ENCODE measurements around the gene PADI4. TPM values are rescaled to one million over a fixed set of nuclear protein-coding genes. Genes with fewer than 3 reads are reported as not detected.
A peak's percentile ranks its signal among the peaks of the same experiment; 100 is the strongest.

PADI4 gene
- total RNA-seq, 5 donors from 2014 or later (not counting 1 experiment from before 2014, with no cell fraction given), result 0.33 to 1.2 (median 1.0) TPM

DNA sequence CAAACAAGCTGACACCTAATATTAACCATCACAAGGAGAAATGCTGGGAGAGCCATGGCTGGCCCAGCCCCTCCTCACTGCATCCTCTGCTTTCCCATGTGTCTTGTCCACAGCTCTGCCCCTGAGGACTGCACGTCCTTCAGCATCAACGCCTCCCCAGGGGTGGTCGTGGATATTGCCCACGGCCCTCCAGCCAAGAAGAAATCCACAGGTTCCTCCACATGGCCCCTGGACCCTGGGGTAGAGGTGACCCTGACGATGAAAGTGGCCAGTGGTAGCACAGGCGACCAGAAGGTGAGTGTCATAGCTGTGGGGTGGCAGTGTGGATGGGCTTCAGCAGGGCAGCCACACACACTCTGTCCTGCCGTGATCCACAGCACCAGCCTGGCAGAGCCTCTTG is 22.9 kb downstream of the PADI4 start:
- ChIA-PET CTCF (no interaction called here), POLR2A (no interaction called here)
- peaks cover 0 to 24% of the 10 kb centered on the region in 2 experiments for H3K27me3 ChIP-seq (replicated peaks in 1 of 2; ENCODE audit: control insufficient read depth in 2 of 2, extremely low read depth in 1 of 2, insufficient read depth in 2 of 2, low read length in 1 of 2)
- no peaks in the 10 kb centered on the region for H3K36me3 ChIP-seq (ENCODE audit: control insufficient read depth in 2 of 2, extremely low read depth in 1 of 2, insufficient read depth in 1 of 2, low read length in 1 of 2)
- no peak overlapping the region for H3K27ac ChIP-seq (ENCODE audit: low read length)
- no peaks in the 10 kb centered on the region for H3K4me1 ChIP-seq (ENCODE audit: control insufficient read depth in 1 of 2, extremely low read depth in 1 of 2, insufficient read depth in 2 of 2, low read length in 2 of 2)
- no peak for ATAC-seq (replicated peaks in 1 of 4)
- Mint-ChIP-seq H3K4me1 (no peaks in the 10 kb centered on the region), H3K4me3 (no peak overlapping the region), H3K9me3 (no peaks in the 10 kb centered on the region), H3K27ac (no peak overlapping the region), H3K27me3 (peaks cover 26 to 29% of the 10 kb centered on the region in 2 donors), H3K36me3 (no peaks in the 10 kb centered on the region)
- WGBS (ENCODE audit: insufficient coverage), result 74% methylated on average over 5 of the region's 7 CpGs
- DNase-seq, result no peak
- no peak overlapping the region for H3K4me3 ChIP-seq (ENCODE audit: control insufficient read depth in 1 of 2, extremely low read depth in 1 of 2, low read length in 1 of 2)
- H3K9me3 ChIP-seq, result no peaks in the 10 kb centered on the region

DNA sequence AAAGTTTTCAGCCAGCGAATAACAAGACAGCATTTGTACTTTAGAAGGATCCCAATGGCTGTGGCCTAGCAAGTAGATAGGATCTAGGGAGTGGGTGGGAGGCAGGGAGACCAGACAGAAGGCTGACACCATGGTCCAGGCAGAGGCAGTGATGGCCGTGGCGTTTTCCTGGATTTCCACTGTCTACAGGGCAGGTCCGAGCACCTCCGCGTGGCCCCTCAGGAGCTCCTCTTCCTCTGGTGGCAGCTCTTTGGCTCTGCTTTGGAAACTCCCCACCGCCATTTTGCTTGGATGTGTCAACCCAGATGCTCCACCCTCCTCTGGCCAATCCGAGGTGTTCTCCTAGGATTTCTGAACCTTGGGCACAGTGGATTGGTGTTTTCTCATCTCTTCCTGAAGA is 25.1 kb downstream of the PADI4 start:
- Mint-ChIP-seq H3K27ac (no peak overlapping the region), H3K27me3 (peaks cover 29 to 34% of the 10 kb centered on the region in 2 donors), H3K36me3 (no peaks in the 10 kb centered on the region), H3K4me3 (no peak overlapping the region), H3K4me1 (peaks cover 0 to 4% (median 0%) of the 10 kb centered on the region in 3 donors), H3K9me3 (no peaks in the 10 kb centered on the region)
- Histone ChIP-seq H3K4me3 (ENCODE audit: control insufficient read depth in 1 of 2, extremely low read depth in 1 of 2, low read length in 1 of 2) (no peak overlapping the region), H3K27ac (ENCODE audit: low read length) (no peak overlapping the region), H3K36me3 (ENCODE audit: control insufficient read depth in 2 of 2, extremely low read depth in 1 of 2, insufficient read depth in 1 of 2, low read length in 1 of 2) (no peaks in the 10 kb centered on the region), H3K9me3 (no peaks in the 10 kb centered on the region), H3K4me1 (ENCODE audit: control insufficient read depth in 1 of 2, extremely low read depth in 1 of 2, insufficient read depth in 2 of 2, low read length in 2 of 2) (no peaks in the 10 kb centered on the region), H3K27me3 (replicated peaks in 1 of 2; ENCODE audit: control insufficient read depth in 2 of 2, extremely low read depth in 1 of 2, insufficient read depth in 2 of 2, low read length in 1 of 2) (peaks cover 0 to 33% of the 10 kb centered on the region in 2 experiments)
- DNase-seq, result no peak
- ChIA-PET CTCF (no interaction called here), POLR2A (no interaction called here)
- WGBS (ENCODE audit: insufficient coverage), result 84% methylated on average over 8 of the region's 8 CpGs
- ATAC-seq (replicated peaks in 1 of 4), result no peak

DNA sequence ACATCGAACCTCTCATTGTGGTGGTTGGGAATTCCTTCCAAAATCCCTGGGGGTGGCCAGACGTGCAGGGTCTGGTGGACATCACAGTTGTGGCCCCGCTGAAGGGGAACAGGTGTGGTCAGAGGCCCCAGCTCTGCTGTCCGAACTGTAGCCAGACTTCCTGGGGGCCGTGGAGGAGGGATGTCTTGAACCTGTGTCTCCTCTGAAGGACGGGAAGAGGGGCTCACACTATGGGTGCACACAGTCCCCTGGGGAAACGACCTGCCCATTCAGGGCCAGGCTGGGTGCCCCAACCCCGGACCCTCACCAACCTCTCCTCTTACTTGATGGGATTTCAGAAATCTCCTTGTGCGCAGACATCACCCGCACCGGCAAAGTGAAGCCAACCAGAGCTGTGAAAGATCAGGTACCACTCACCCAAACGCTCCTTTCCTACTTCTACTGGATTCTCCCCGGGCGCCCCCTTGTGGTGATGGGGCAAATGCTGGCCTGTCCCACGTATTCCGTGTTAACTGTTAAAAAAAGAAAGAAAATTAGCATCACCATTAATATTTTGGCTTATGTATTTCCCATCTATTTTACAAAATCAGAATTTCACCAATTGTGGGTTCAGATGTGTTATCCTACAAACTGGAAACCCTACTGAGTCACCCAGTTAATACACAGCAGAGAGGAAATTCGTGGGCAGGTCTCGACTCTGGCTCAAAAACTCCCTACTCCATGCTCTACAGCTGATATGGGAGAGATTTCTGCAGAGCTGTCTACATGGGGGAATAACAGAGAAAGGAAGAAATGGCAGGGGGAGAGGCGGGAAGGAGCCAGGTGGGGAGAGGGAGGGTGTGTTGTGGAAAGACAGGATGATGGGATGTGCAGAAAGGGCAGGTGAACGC is 28.1 kb downstream of the PADI4 start:
- Mint-ChIP-seq H3K27me3 (peaks cover 24 to 32% of the 10 kb centered on the region in 2 donors), H3K36me3 (no peaks in the 10 kb centered on the region), H3K4me1 (peaks cover 0 to 4% (median 0%) of the 10 kb centered on the region in 3 donors), H3K9me3 (no peaks in the 10 kb centered on the region), H3K27ac (no peak overlapping the region), H3K4me3 (no peak overlapping the region)
- peaks cover 0 to 32% of the 10 kb centered on the region in 2 experiments for H3K27me3 ChIP-seq (replicated peaks in 1 of 2; ENCODE audit: control insufficient read depth in 2 of 2, extremely low read depth in 1 of 2, insufficient read depth in 2 of 2, low read length in 1 of 2)
- H3K36me3 ChIP-seq (ENCODE audit: control insufficient read depth in 2 of 2, extremely low read depth in 1 of 2, insufficient read depth in 1 of 2, low read length in 1 of 2), result no peaks in the 10 kb centered on the region
- no peak overlapping the region for H3K4me3 ChIP-seq (ENCODE audit: control insufficient read depth in 1 of 2, extremely low read depth in 1 of 2, low read length in 1 of 2)
- H3K4me1 ChIP-seq (ENCODE audit: control insufficient read depth in 1 of 2, extremely low read depth in 1 of 2, insufficient read depth in 2 of 2, low read length in 2 of 2), result no peaks in the 10 kb centered on the region
- ChIA-PET CTCF (interaction anchor here (0.5 to 0.6 kb wide), 2 partner anchors 8 to 273 kb away, joined by 3 to 5 read pairs; no protein-coding TSS in a partner anchor), POLR2A (no interaction called here)
- H3K27ac ChIP-seq (ENCODE audit: low read length), result no peak overlapping the region
- peak in 32 of 35 experiments; percentile 8 to 67 (median 49) for DNase-seq
- ATAC-seq (replicated peaks in 1 of 4), result no peak
- 40% methylated on average over 8 of the region's 20 CpGs for WGBS (ENCODE audit: insufficient coverage)
- H3K9me3 ChIP-seq, result no peaks in the 10 kb centered on the region

DNA sequence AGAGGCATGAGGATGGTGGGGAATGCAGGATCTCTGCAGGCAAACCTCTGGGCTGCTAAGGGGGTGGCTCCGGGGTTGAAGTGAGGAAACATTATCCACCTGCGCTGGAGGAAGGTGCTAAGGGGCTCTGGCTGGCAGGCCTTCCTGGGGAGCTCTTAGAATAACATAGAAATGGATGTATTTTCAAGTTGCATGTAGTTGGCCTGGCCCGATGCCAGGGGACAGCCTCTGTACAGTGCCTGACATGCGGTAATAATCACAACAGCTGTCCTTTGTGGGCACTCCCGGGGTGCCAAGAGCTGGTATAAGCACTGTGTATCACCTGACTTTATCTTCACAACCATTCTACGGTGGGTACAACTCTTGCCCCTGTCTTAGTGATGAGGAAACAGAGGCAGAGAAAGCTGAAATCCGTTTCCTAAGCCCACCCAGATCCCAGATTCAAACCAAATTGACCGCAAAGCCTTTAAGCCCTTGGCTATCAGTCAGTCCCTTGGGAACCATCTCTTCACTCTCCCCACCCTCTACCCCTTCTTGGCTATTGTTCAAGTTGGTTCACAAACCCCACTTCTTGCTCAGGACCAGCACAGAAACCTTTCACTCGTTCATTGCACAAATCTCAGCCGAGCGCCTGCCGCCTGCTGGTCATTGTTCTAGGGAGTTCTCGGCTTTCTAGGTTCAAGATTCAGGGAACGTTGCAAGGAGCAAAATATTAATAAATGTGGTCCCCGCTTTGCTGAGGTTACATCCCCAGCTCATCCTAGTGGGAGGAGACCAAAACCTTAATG is 30.9 kb downstream of the PADI4 start:
- H3K4me1 ChIP-seq (ENCODE audit: control insufficient read depth in 1 of 2, extremely low read depth in 1 of 2, insufficient read depth in 2 of 2, low read length in 2 of 2), result no peaks in the 10 kb centered on the region
- H3K36me3 Mint-ChIP-seq, result no peaks in the 10 kb centered on the region
- no peaks in the 10 kb centered on the region for H3K9me3 ChIP-seq
- ChIA-PET POLR2A (no interaction called here), CTCF (interaction anchor here in 1 of 2 donors (0.7 kb wide), 1 partner anchor 11 kb away, joined by 3 read pairs; no protein-coding TSS in a partner anchor)
- H3K27ac Mint-ChIP-seq, result no peak overlapping the region
- H3K4me1 Mint-ChIP-seq, result peaks cover 0 to 4% (median 0%) of the 10 kb centered on the region in 3 donors
- no peak overlapping the region for H3K4me3 Mint-ChIP-seq
- H3K27me3 Mint-ChIP-seq, result peaks cover 17 to 19% of the 10 kb centered on the region in 2 donors
- ATAC-seq (replicated peaks in 1 of 4) (no peak), DNase-seq (no peak)
- H3K9me3 Mint-ChIP-seq, result peaks cover 0 to 3% (median 2%) of the 10 kb centered on the region in 3 donors
- no peak overlapping the region for H3K27ac ChIP-seq (ENCODE audit: low read length)
- no peak overlapping the region for H3K4me3 ChIP-seq (ENCODE audit: control insufficient read depth in 1 of 2, extremely low read depth in 1 of 2, low read length in 1 of 2)
- H3K27me3 ChIP-seq (replicated peaks in 1 of 2; ENCODE audit: control insufficient read depth in 2 of 2, extremely low read depth in 1 of 2, insufficient read depth in 2 of 2, low read length in 1 of 2), result peaks cover 0 to 31% of the 10 kb centered on the region in 2 experiments
- WGBS (ENCODE audit: insufficient coverage), result 71% methylated on average over 5 of the region's 15 CpGs
- no peaks in the 10 kb centered on the region for H3K36me3 ChIP-seq (ENCODE audit: control insufficient read depth in 2 of 2, extremely low read depth in 1 of 2, insufficient read depth in 1 of 2, low read length in 1 of 2)

DNA sequence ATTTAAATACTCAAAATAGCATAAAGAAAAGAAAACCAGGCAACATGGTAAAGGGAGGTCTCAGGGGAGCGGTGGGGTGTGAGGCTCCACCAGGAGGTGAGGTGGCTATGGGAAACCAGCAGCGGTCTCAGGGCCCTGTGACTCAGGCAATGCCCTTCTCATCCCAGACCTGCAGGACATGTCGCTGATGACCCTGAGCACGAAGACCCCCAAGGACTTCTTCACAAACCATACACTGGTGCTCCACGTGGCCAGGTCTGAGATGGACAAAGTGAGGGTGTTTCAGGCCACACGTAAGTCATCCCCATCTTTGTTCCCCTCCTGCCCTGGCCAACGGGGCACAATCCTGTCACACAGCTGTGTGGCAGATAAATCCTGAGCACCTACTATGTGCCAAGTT is 31.5 kb downstream of the PADI4 start:
- DNase-seq (no peak), ATAC-seq (replicated peaks in 1 of 4) (no peak)
- WGBS (ENCODE audit: insufficient coverage), result 69% methylated on average over 2 of the region's 7 CpGs
- ChIA-PET CTCF (interaction anchor here in 1 of 2 donors (0.7 kb wide), 1 partner anchor 10 kb away, joined by 3 read pairs; no protein-coding TSS in a partner anchor), POLR2A (no interaction called here)
- Mint-ChIP-seq H3K9me3 (peaks cover 0 to 6% (median 6%) of the 10 kb centered on the region in 3 donors), H3K27me3 (peaks cover 17 to 18% of the 10 kb centered on the region in 2 donors), H3K36me3 (no peaks in the 10 kb centered on the region), H3K4me3 (no peak overlapping the region), H3K4me1 (peaks cover 0 to 4% (median 0%) of the 10 kb centered on the region in 3 donors), H3K27ac (no peak overlapping the region)
- Histone ChIP-seq H3K4me1 (ENCODE audit: control insufficient read depth in 1 of 2, extremely low read depth in 1 of 2, insufficient read depth in 2 of 2, low read length in 2 of 2) (no peaks in the 10 kb centered on the region), H3K36me3 (ENCODE audit: control insufficient read depth in 2 of 2, extremely low read depth in 1 of 2, insufficient read depth in 1 of 2, low read length in 1 of 2) (no peaks in the 10 kb centered on the region), H3K9me3 (no peaks in the 10 kb centered on the region), H3K4me3 (ENCODE audit: control insufficient read depth in 1 of 2, extremely low read depth in 1 of 2, low read length in 1 of 2) (no peak overlapping the region), H3K27me3 (replicated peaks in 1 of 2; ENCODE audit: control insufficient read depth in 2 of 2, extremely low read depth in 1 of 2, insufficient read depth in 2 of 2, low read length in 1 of 2) (peaks cover 0 to 31% of the 10 kb centered on the region in 2 experiments), H3K27ac (ENCODE audit: low read length) (no peak overlapping the region)

DNA sequence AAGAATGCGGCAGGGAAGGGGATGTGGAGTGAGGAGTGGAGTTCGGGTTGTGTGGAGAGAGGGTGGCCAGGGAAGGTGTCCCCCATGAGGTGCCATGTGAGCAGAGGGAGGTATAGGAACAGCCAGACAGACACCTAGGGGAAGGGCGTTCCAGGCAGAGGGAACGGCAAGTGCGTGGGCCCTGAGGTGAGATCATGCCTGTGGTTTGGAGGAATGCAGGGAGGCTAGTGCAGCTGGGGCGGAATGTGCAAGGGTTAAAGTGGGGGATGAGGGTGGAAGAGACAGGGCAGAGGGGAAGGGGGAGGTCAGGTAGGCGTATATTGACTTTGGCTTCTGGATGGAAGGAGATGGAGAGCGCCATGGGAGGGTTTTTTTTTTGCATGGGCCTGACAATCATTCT is 32.4 kb downstream of the PADI4 start:
- no peak overlapping the region for H3K27ac Mint-ChIP-seq
- WGBS (ENCODE audit: insufficient coverage), result 91% methylated on average over 6 of the region's 8 CpGs

More for the DNA sequence above, 32.4 kb downstream of the PADI4 start:
- Histone ChIP-seq H3K9me3 (no peaks in the 10 kb centered on the region), H3K4me1 (ENCODE audit: control insufficient read depth in 1 of 2, extremely low read depth in 1 of 2, insufficient read depth in 2 of 2, low read length in 2 of 2) (no peaks in the 10 kb centered on the region), H3K27ac (ENCODE audit: low read length) (no peak overlapping the region), H3K27me3 (replicated peaks in 1 of 2; ENCODE audit: control insufficient read depth in 2 of 2, extremely low read depth in 1 of 2, insufficient read depth in 2 of 2, low read length in 1 of 2) (peaks cover 0 to 31% of the 10 kb centered on the region in 2 experiments), H3K36me3 (ENCODE audit: control insufficient read depth in 2 of 2, extremely low read depth in 1 of 2, insufficient read depth in 1 of 2, low read length in 1 of 2) (no peaks in the 10 kb centered on the region), H3K4me3 (ENCODE audit: control insufficient read depth in 1 of 2, extremely low read depth in 1 of 2, low read length in 1 of 2) (no peak overlapping the region)
- Mint-ChIP-seq H3K36me3 (no peaks in the 10 kb centered on the region), H3K4me3 (no peak overlapping the region), H3K27me3 (peaks cover 16 to 17% of the 10 kb centered on the region in 2 donors), H3K4me1 (peaks cover 0 to 4% (median 0%) of the 10 kb centered on the region in 3 donors), H3K9me3 (peaks cover 0 to 7% (median 6%) of the 10 kb centered on the region in 3 donors)
- ChIA-PET CTCF (no interaction called here), POLR2A (no interaction called here)
- ATAC-seq (replicated peaks in 1 of 4) (no peak), DNase-seq (no peak)
